ENCODE data around the gene FZD4.
"Not testable (repeated sequence)": the region's sequence is repeated elsewhere in the genome, so short reads cannot be mapped to it uniquely, and the experiment has no call there.

FZD4 gene

GRCh38 chr11:86955361-86956120, at the start of gene FZD4:
FZD4 (minus strand) TSS chr11:86955395; CDS start chr11:86955085, 310 bp downstream.
- peak; percentile 59 for DNase-seq (ENCODE audit: low read depth)

- not testable (repeated sequence) for DNase-seq (ENCODE audit: low read depth)
Observed at GRCh38 chr11:87004281-87004680, 49.1 kb upstream of the FZD4 start.

GRCh38 chr11:87002918-87003317, 47.7 kb upstream of the FZD4 start:
- no peak for DNase-seq (ENCODE audit: low read depth)

- no peak for DNase-seq (ENCODE audit: low read depth)
Observed at GRCh38 chr11:86999859-87000753, 44.9 kb upstream of the FZD4 start.

GRCh38 chr11:86999388-86999787, 44.2 kb upstream of the FZD4 start:
- no peak for DNase-seq (ENCODE audit: low read depth)

GRCh38 chr11:86996953-86997570, 41.9 kb upstream of the FZD4 start:
- no peak for DNase-seq (ENCODE audit: low read depth)

- no peak for DNase-seq (ENCODE audit: low read depth)
Observed at GRCh38 chr11:86993031-86993430, 37.8 kb upstream of the FZD4 start.

- DNase-seq (ENCODE audit: low read depth): not testable (repeated sequence)
Observed at GRCh38 chr11:86992340-86992739, 37.1 kb upstream of the FZD4 start.

- no peak for DNase-seq (ENCODE audit: low read depth)
Observed at GRCh38 chr11:86991341-86991740, 36.1 kb upstream of the FZD4 start.

- no peak for DNase-seq (ENCODE audit: low read depth)
Observed at GRCh38 chr11:86990515-86990914, 35.3 kb upstream of the FZD4 start.

- DNase-seq (ENCODE audit: low read depth): no peak
Observed at GRCh38 chr11:86990031-86990430, 34.8 kb upstream of the FZD4 start.

GRCh38 chr11:86988351-86988881, 33.2 kb upstream of the FZD4 start:
- no peak for DNase-seq (ENCODE audit: low read depth)

- no peak for DNase-seq (ENCODE audit: low read depth)
Observed at GRCh38 chr11:86987679-86988078, 32.5 kb upstream of the FZD4 start.

- no peak for DNase-seq (ENCODE audit: low read depth)
Observed at GRCh38 chr11:86984701-86985100, 29.5 kb upstream of the FZD4 start.

- no peak for DNase-seq (ENCODE audit: low read depth)
Observed at GRCh38 chr11:86983021-86983488, 27.9 kb upstream of the FZD4 start.

- DNase-seq (ENCODE audit: low read depth): no peak
Observed at GRCh38 chr11:86981777-86982540, 26.8 kb upstream of the FZD4 start.

GRCh38 chr11:86980086-86980796, 25.0 kb upstream of the FZD4 start:
- DNase-seq (ENCODE audit: low read depth): no peak

GRCh38 chr11:86978756-86979608, 23.8 kb upstream of the FZD4 start:
- DNase-seq (ENCODE audit: low read depth): peak; percentile 38

GRCh38 chr11:86978247-86978646, 23.1 kb upstream of the FZD4 start:
- DNase-seq (ENCODE audit: low read depth): no peak
